GM12878 (cell line): ENCODE data around the gene CFAP57. TPM values are rescaled to one million over a fixed set of nuclear protein-coding genes. Genes with fewer than 3 reads are reported as not detected.

ENCODE experiments used
- CHD4 ChIP-seq: fragments of 200-600 bp; sonication (generic); IDR thresholded peaks from 2 replicates; pipeline ENCODE4 v1.6.1; 2016; ENCODE audit warnings: mild to moderate bottlenecking
- E2F4 ChIP-seq: IDR thresholded peaks from 2 replicates; pipeline ENCODE4 v1.6.1; 2012; ENCODE audit warnings: low read depth, low read length, improper control_type of control experiment
- PAX5 ChIP-seq: IDR thresholded peaks from 2 replicates; pipeline ENCODE4 v1.6.1; 2011; ENCODE audit warnings: low read depth, low read length, borderline replicate concordance
- SPI1 ChIP-seq: IDR thresholded peaks from 2 replicates; pipeline ENCODE4 v1.6.1; 2011; ENCODE audit warnings: low read depth, mild to moderate bottlenecking, low read length, moderate library complexity, borderline replicate concordance; ENCODE audit not compliant: insufficient read depth
- ZBTB11 ChIP-seq: fragments of 450-650 bp; formaldehyde crosslinking; IDR thresholded peaks from 2 replicates; pipeline ENCODE4 v1.5.0; 2022; ENCODE audit warnings: mild to moderate bottlenecking, missing genetic modification characterization
- polyA plus RNA-seq, 11 experiments: library from polyadenylated mRNA; depleted of rRNA in 4 of 11; unstranded in 6 of 11; stranded (reverse) in 5 of 11; fragments of >200 nt; fragmentation: Nextera tagmentation in 4 of 11; fragmentation: Illumina TruSeq in 1 of 11; extraction: Ambion mirVana in 4 of 11; extraction: Trizol in 1 of 11; gene quantifications; 1 replicate in 1 of 11; 2 replicates in 10 of 11; pipeline versions ENCODE4 v1.2.1 to v1.2.3, GENCODE V29; 2011 to 2016; ENCODE audit warnings: inconsistent platforms in 2 of 11, missing spikeins in 2 of 11, low read depth in 1 of 11
- total RNA-seq, 4 experiments: library from RNA; depleted of rRNA in 3 of 4; stranded (reverse); fragments of >200 nt in 3 of 4; fragmentation: Illumina TruSeq in 1 of 4; extraction: Trizol in 1 of 4; gene quantifications; 2 replicates each; pipeline versions ENCODE4 v1.2.1 to v1.2.3, GENCODE V29; 2013 to 2021
- TF ChIP-seq, protein P1 (sequence below): fragments of 450-650 bp; formaldehyde crosslinking; IDR thresholded peaks from 2 replicates; pipeline ENCODE4 v1.4.0; 2020; ENCODE audit warnings: mild to moderate bottlenecking, moderate library complexity
- TF ChIP-seq, protein P2 (sequence below): IDR thresholded peaks from 2 replicates; pipeline ENCODE4 v1.6.1; 2011; ENCODE audit warnings: borderline replicate concordance, low read depth, mild to moderate bottlenecking, moderate library complexity, mixed read lengths, low read length; ENCODE audit not compliant: insufficient read depth; ENCODE audit errors: extremely low read length

CFAP57 gene
- total and polyA plus RNA-seq, 10 of the 15 experiments (the other 5 are each of a cell fraction or from before 2014, with no cell fraction given) = 0.45 to 4.8 (median 1.3) TPM

DNA sequence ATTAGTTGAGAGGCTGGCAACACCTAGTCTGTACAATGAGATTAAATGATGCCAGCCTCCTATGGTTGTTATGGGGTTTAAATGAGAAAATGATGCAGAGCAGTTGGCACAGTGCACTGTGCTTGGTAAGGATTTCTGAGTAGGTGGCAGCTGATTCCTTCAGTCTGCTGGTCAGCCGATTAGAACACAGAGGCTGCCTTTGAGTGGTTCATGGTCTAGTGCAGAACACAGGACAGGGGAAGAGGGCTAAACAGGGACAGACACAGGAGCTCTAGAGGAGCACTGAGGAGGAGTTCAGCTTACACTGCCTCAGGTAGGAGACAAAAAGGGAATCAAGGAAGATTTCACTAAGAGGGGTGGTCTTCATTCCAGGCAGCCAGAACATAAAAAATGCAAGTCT, 130.1 kb downstream of the CFAP57 start (continued):
- TF ChIP-seq, protein P1, sequence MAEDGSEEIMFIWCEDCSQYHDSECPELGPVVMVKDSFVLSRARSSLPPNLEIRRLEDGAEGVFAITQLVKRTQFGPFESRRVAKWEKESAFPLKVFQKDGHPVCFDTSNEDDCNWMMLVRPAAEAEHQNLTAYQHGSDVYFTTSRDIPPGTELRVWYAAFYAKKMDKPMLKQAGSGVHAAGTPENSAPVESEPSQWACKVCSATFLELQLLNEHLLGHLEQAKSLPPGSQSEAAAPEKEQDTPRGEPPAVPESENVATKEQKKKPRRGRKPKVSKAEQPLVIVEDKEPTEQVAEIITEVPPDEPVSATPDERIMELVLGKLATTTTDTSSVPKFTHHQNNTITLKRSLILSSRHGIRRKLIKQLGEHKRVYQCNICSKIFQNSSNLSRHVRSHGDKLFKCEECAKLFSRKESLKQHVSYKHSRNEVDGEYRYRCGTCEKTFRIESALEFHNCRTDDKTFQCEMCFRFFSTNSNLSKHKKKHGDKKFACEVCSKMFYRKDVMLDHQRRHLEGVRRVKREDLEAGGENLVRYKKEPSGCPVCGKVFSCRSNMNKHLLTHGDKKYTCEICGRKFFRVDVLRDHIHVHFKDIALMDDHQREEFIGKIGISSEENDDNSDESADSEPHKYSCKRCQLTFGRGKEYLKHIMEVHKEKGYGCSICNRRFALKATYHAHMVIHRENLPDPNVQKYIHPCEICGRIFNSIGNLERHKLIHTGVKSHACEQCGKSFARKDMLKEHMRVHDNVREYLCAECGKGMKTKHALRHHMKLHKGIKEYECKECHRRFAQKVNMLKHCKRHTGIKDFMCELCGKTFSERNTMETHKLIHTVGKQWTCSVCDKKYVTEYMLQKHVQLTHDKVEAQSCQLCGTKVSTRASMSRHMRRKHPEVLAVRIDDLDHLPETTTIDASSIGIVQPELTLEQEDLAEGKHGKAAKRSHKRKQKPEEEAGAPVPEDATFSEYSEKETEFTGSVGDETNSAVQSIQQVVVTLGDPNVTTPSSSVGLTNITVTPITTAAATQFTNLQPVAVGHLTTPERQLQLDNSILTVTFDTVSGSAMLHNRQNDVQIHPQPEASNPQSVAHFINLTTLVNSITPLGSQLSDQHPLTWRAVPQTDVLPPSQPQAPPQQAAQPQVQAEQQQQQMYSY (CRISPR knock-in tag) = no peak
- TF ChIP-seq CHD4 (no peak), PAX5 (no peak), SPI1 (no peak), ZBTB11 (CRISPR knock-in tag) (no peak), E2F4 (no peak)
- TF ChIP-seq, protein P2, sequence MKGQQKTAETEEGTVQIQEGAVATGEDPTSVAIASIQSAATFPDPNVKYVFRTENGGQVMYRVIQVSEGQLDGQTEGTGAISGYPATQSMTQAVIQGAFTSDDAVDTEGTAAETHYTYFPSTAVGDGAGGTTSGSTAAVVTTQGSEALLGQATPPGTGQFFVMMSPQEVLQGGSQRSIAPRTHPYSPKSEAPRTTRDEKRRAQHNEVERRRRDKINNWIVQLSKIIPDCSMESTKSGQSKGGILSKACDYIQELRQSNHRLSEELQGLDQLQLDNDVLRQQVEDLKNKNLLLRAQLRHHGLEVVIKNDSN = no peak
